WTC11 (cell line): ENCODE results near the gene ATP9A. TPM values are rescaled to one million over a fixed set of nuclear protein-coding genes. Genes with fewer than 3 reads are reported as not detected.
A peak's percentile ranks its signal among the peaks of the same experiment; 100 is the strongest.

ENCODE experiments used
- ATAC-seq: fragments of 200-7000 bp; cut with Tn5 transposase; 2 replicates; pipeline ENCODE4 v1.10.0; 2021; ENCODE audit warnings: mild to moderate bottlenecking, moderate library complexity
- CTCF ChIA-PET: fragments of 300-600 bp; sonication (Branson Sonifier 250); formaldehyde crosslinking; loops from one replicate; lab custom pipeline; 2021; ENCODE audit warnings: antibody characterized with exemption; lab: Charles Lee
- POLR2A ChIA-PET: fragments of 350-600 bp; sonication (Branson Sonifier 250); formaldehyde crosslinking; loops from one replicate; lab custom pipeline; 2021; ENCODE audit warnings: antibody characterized with exemption; lab: Charles Lee
- DNase-seq: peaks from one replicate; pipeline ENCODE4 v3.0.0; 2021; ENCODE audit warnings: low spot score
- H3K27ac Mint-ChIP-seq: 2 replicates; pipeline ENCODE4 v1.8.0; 2021; ENCODE audit warnings: mixed read lengths
- H3K27me3 Mint-ChIP-seq: 2 replicates; pipeline ENCODE4 v1.8.0; 2021; ENCODE audit warnings: low read depth, mild to moderate bottlenecking, moderate library complexity, mixed read lengths
- H3K36me3 Mint-ChIP-seq: 2 replicates; pipeline ENCODE4 v1.8.0; 2021; ENCODE audit warnings: mixed read lengths
- H3K4me1 Mint-ChIP-seq: 2 replicates; pipeline ENCODE4 v1.8.0; 2022; ENCODE audit warnings: mixed read lengths
- H3K4me3 Mint-ChIP-seq: 2 replicates; pipeline ENCODE4 v1.8.0; 2021; ENCODE audit warnings: mild to moderate bottlenecking, moderate library complexity, mixed read lengths
- H3K9me3 Mint-ChIP-seq: 2 replicates; pipeline ENCODE4 v1.8.0; 2021; ENCODE audit warnings: mixed read lengths
- ARID4B ChIP-seq: sonication (generic); formaldehyde crosslinking; IDR thresholded peaks from 2 replicates; pipeline ENCODE4 v1.8.0; 2023; ENCODE audit warnings: missing genetic modification reagents, mild to moderate bottlenecking, borderline replicate concordance
- ATF1 ChIP-seq: sonication (generic); formaldehyde crosslinking; IDR thresholded peaks from 2 replicates; pipeline ENCODE4 v1.8.1; 2023; ENCODE audit warnings: mild to moderate bottlenecking, moderate library complexity, missing genetic modification reagents
- FOXJ3 ChIP-seq: sonication (generic); formaldehyde crosslinking; IDR thresholded peaks from 2 replicates; pipeline ENCODE4 v1.9.0; 2021; ENCODE audit warnings: missing genetic modification reagents, mild to moderate bottlenecking, borderline replicate concordance
- GRHL2 ChIP-seq: fragments of 250-450 bp; sonication (Bioruptor Pico); IDR thresholded peaks from 2 replicates; pipeline ENCODE4 v1.8.0; 2022; ENCODE audit warnings: mild to moderate bottlenecking, moderate library complexity; ENCODE audit not compliant: insufficient replicate concordance, severe bottlenecking
- IRF2 ChIP-seq: sonication (generic); formaldehyde crosslinking; IDR thresholded peaks from 2 replicates; pipeline ENCODE4 v1.8.0; 2022; ENCODE audit warnings: low read depth, missing genetic modification reagents, borderline replicate concordance
- JAZF1 ChIP-seq: fragments of 250-450 bp; sonication (Bioruptor Pico); IDR thresholded peaks from 2 replicates; pipeline ENCODE4 v1.9.0; 2021; ENCODE audit warnings: moderate library complexity, mild to moderate bottlenecking, inconsistent platforms
- NR2C2 ChIP-seq: sonication (generic); formaldehyde crosslinking; IDR thresholded peaks from 2 replicates; pipeline ENCODE4 v1.8.0; 2022; ENCODE audit warnings: mild to moderate bottlenecking, missing genetic modification reagents
- RORB ChIP-seq: fragments of 250-450 bp; sonication (Bioruptor Pico); IDR thresholded peaks from 2 replicates; pipeline ENCODE4 v1.9.0; 2021; ENCODE audit warnings: mild to moderate bottlenecking
- SMAD3 ChIP-seq: sonication (generic); formaldehyde crosslinking; IDR thresholded peaks from 2 replicates; pipeline ENCODE4 v1.8.0; 2022; ENCODE audit warnings: missing genetic modification reagents, mild to moderate bottlenecking, borderline replicate concordance
- SMAD4 ChIP-seq: sonication (generic); formaldehyde crosslinking; IDR thresholded peaks from 2 replicates; pipeline ENCODE4 v1.8.0; 2022; ENCODE audit warnings: mild to moderate bottlenecking, missing genetic modification reagents
- SOX15 ChIP-seq: fragments of 250-450 bp; sonication (Bioruptor Pico); IDR thresholded peaks from 2 replicates; pipeline ENCODE4 v1.9.0; 2021; ENCODE audit warnings: mild to moderate bottlenecking
- TP53 ChIP-seq: sonication (generic); formaldehyde crosslinking; IDR thresholded peaks from 2 replicates; pipeline ENCODE4 v1.8.1; 2023; ENCODE audit warnings: mild to moderate bottlenecking, missing genetic modification reagents
- ZBTB21 ChIP-seq: sonication (generic); formaldehyde crosslinking; IDR thresholded peaks from 2 replicates; pipeline ENCODE4 v1.8.1; 2023; ENCODE audit warnings: mild to moderate bottlenecking, missing genetic modification reagents, borderline replicate concordance
- ZNF138 ChIP-seq: sonication (generic); formaldehyde crosslinking; conservative IDR thresholded peaks from 2 replicates; pipeline ENCODE4 v1.8.1; 2022; ENCODE audit warnings: mild to moderate bottlenecking, moderate library complexity, missing genetic modification reagents
- ZNF232 ChIP-seq: sonication (generic); formaldehyde crosslinking; IDR thresholded peaks from 2 replicates; pipeline ENCODE4 v1.8.0; 2022; ENCODE audit warnings: mild to moderate bottlenecking, missing genetic modification reagents
- ZNF317 ChIP-seq: sonication (generic); formaldehyde crosslinking; IDR thresholded peaks from 2 replicates; pipeline ENCODE4 v1.8.1; 2023; ENCODE audit warnings: low read depth, mild to moderate bottlenecking, moderate library complexity, missing genetic modification reagents, borderline replicate concordance
- total RNA-seq: library from RNA; stranded (reverse); gene quantifications from 3 replicates; pipeline ENCODE4 v1.2.3, GENCODE V29; 2021
- TF ChIP-seq, protein P1 (sequence below): sonication (generic); formaldehyde crosslinking; IDR thresholded peaks from 2 replicates; pipeline ENCODE4 v1.8.1; 2022; ENCODE audit warnings: mild to moderate bottlenecking, moderate library complexity, missing genetic modification reagents
- TF ChIP-seq, protein P2 (sequence below): sonication (generic); formaldehyde crosslinking; conservative IDR thresholded peaks from 2 replicates; pipeline ENCODE4 v1.8.1; 2022; ENCODE audit warnings: mild to moderate bottlenecking, missing genetic modification reagents
- TF ChIP-seq, protein P3 (sequence below): sonication (generic); formaldehyde crosslinking; IDR thresholded peaks from 2 replicates; pipeline ENCODE4 v1.8.1; 2023; ENCODE audit warnings: mild to moderate bottlenecking, moderate library complexity, missing genetic modification reagents
- TF ChIP-seq, protein P4 (sequence below): sonication (generic); formaldehyde crosslinking; conservative IDR thresholded peaks from 2 replicates; pipeline ENCODE4 v1.8.1; 2023; ENCODE audit warnings: mild to moderate bottlenecking, low read depth, missing genetic modification reagents, moderate library complexity
- TF ChIP-seq, protein P5 (sequence below): fragments of 250-450 bp; sonication (Bioruptor Pico); IDR thresholded peaks from 2 replicates; pipeline ENCODE4 v1.9.0; 2021; ENCODE audit warnings: moderate library complexity, mild to moderate bottlenecking, inconsistent platforms, borderline replicate concordance

Gene ATP9A
- total RNA-seq, 1 experiment from 2014 or later, result 5.0 TPM

DNA sequence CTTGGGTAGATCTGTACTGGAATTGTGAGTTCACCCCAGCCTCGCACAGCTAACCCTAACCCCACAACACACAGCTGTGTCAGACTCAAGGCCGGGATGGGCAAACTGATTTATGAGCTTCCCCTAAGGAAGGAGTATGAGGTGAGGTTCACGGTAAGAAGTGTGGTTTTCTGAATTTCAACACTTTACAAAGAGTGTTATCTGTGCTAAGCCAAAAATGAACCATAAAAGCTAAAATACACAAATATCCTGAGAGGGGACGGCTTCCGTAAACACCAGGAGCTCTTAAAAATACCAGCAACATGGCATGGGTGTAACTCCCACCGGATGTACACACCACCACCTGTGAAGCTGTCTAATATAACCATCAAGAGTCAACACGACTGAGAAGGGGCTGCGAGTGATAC is 101.2 kb downstream of the ATP9A start:
- Mint-ChIP-seq H3K4me3 (no peak overlapping the region), H3K27ac (peak overlapping the region; percentile 36; the same call in 1 of the 2 replicates), H3K36me3 (no peaks in the 10 kb centered on the region), H3K4me1 (peaks cover 11% of the 10 kb centered on the region), H3K27me3 (no peaks in the 10 kb centered on the region), H3K9me3 (no peaks in the 10 kb centered on the region)
- ATAC-seq, result no peak
- no peak for DNase-seq
- TF ChIP-seq, protein P1, sequence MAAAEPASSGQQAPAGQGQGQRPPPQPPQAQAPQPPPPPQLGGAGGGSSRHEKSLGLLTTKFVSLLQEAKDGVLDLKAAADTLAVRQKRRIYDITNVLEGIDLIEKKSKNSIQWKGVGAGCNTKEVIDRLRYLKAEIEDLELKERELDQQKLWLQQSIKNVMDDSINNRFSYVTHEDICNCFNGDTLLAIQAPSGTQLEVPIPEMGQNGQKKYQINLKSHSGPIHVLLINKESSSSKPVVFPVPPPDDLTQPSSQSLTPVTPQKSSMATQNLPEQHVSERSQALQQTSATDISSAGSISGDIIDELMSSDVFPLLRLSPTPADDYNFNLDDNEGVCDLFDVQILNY, result no peak
- TF ChIP-seq ZNF138 (CRISPR knock-in tag) (no peak), SMAD3 (CRISPR knock-in tag) (no peak), ZBTB21 (CRISPR knock-in tag) (no peak), TP53 (CRISPR knock-in tag) (no peak), ATF1 (CRISPR knock-in tag) (no peak), RORB (CRISPR knock-in tag) (no peak), SMAD4 (CRISPR knock-in tag) (no peak), ARID4B (no peak), FOXJ3 (CRISPR knock-in tag) (no peak), NR2C2 (CRISPR knock-in tag) (no peak)
- TF ChIP-seq, protein P2, sequence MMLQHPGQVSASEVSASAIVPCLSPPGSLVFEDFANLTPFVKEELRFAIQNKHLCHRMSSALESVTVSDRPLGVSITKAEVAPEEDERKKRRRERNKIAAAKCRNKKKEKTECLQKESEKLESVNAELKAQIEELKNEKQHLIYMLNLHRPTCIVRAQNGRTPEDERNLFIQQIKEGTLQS, result no peak
- TF ChIP-seq, protein P3, sequence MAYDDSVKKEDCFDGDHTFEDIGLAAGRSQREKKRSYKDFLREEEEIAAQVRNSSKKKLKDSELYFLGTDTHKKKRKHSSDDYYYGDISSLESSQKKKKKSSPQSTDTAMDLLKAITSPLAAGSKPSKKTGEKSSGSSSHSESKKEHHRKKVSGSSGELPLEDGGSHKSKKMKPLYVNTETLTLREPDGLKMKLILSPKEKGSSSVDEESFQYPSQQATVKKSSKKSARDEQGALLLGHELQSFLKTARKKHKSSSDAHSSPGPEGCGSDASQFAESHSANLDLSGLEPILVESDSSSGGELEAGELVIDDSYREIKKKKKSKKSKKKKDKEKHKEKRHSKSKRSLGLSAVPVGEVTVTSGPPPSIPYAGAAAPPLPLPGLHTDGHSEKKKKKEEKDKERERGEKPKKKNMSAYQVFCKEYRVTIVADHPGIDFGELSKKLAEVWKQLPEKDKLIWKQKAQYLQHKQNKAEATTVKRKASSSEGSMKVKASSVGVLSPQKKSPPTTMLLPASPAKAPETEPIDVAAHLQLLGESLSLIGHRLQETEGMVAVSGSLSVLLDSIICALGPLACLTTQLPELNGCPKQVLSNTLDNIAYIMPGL (CRISPR knock-in tag), result no peak
- TF ChIP-seq, protein P4, sequence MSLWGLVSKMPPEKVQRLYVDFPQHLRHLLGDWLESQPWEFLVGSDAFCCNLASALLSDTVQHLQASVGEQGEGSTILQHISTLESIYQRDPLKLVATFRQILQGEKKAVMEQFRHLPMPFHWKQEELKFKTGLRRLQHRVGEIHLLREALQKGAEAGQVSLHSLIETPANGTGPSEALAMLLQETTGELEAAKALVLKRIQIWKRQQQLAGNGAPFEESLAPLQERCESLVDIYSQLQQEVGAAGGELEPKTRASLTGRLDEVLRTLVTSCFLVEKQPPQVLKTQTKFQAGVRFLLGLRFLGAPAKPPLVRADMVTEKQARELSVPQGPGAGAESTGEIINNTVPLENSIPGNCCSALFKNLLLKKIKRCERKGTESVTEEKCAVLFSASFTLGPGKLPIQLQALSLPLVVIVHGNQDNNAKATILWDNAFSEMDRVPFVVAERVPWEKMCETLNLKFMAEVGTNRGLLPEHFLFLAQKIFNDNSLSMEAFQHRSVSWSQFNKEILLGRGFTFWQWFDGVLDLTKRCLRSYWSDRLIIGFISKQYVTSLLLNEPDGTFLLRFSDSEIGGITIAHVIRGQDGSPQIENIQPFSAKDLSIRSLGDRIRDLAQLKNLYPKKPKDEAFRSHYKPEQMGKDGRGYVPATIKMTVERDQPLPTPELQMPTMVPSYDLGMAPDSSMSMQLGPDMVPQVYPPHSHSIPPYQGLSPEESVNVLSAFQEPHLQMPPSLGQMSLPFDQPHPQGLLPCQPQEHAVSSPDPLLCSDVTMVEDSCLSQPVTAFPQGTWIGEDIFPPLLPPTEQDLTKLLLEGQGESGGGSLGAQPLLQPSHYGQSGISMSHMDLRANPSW (CRISPR knock-in tag), result no peak
- TF ChIP-seq, protein P5, sequence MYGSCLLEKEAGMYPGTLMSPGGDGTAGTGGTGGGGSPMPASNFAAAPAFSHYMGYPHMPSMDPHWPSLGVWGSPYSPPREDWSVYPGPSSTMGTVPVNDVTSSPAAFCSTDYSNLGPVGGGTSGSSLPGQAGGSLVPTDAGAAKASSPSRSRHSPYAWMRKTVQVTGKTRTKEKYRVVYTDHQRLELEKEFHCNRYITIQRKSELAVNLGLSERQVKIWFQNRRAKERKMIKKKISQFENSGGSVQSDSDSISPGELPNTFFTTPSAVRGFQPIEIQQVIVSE, result no peak
- CTCF ChIA-PET, result interaction anchor here (0.9 kb wide), 1 partner anchor 34 kb away, joined by 5 read pairs; no protein-coding TSS in a partner anchor
- POLR2A ChIA-PET, result no interaction called here

DNA sequence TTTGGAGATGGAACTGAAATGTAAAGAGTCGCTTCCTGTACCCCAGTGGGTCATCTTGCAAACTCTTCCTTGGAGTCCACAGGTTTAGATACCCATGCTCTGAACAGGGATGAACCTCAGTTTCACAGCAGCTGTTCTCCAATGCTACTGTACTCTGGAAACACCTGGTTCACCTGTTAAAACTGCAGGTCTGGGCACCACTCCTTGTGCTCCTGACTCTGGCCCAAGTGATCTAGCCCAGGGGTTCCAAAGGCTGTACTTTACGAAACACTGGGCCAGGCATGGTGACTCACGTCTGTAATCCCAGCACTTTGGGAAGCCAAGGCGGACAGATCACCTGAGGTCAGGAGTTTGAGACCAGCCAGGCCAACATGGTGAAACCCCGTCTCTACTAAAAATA is 102.1 kb downstream of the ATP9A start:
- POLR2A ChIA-PET, result no interaction called here
- Mint-ChIP-seq H3K4me3 (no peak overlapping the region), H3K27me3 (no peaks in the 10 kb centered on the region), H3K9me3 (no peaks in the 10 kb centered on the region), H3K4me1 (peaks cover 19% of the 10 kb centered on the region), H3K36me3 (no peaks in the 10 kb centered on the region), H3K27ac (no peak overlapping the region)
- no peak for DNase-seq
- CTCF ChIA-PET, result interaction anchor here (0.6 kb wide), 1 partner anchor 134 kb away, joined by 3 read pairs; no protein-coding TSS in a partner anchor
- ATAC-seq, result no peak
- TF ChIP-seq GRHL2, result no peak
- no peak for TF ChIP-seq SOX15
- no peak for TF ChIP-seq ZNF232
- no peak for TF ChIP-seq JAZF1 (CRISPR knock-in tag)
- no peak for TF ChIP-seq ZNF317 (CRISPR knock-in tag)
- TF ChIP-seq IRF2 (CRISPR knock-in tag), result no peak
